Caco-2 (cell line): ENCODE results near the gene AUTS2. TPM values are rescaled to one million over a fixed set of nuclear protein-coding genes. Genes with fewer than 3 reads are reported as not detected.

Experiments used
- BruUV-seq: library from RNA; stranded (reverse); fragments of 400-500 nt; replicated peaks from 2 replicates; lab custom pipeline; 2021; lab: Mats Ljungman, UMichigan
- CTCF ChIA-PET: fragments of 300-600 bp; sonication (Branson Sonifier 250); formaldehyde crosslinking; loops from one replicate; lab custom pipeline; 2022; ENCODE audit warnings: antibody characterized with exemption; lab: Charles Lee
- POLR2A ChIA-PET: fragments of 300-600 bp; sonication (Branson Sonifier 250); formaldehyde crosslinking; loops from one replicate; lab custom pipeline; 2022; ENCODE audit warnings: antibody characterized with exemption; lab: Charles Lee
- DNase-seq, 2 experiments: peaks; one replicate each; pipeline versions ENCODE4 v3.0.0 to v3.0.0-alpha.2; 2020 to 2022
- H3K27me3 ChIP-seq: replicated peaks from 2 replicates; pipeline ENCODE4 v1.6.0; 2011; ENCODE audit warnings: low read length; ENCODE audit not compliant: control insufficient read depth, insufficient read depth
- H3K36me3 ChIP-seq: 2 replicates; pipeline ENCODE4 v1.5.1; 2011; ENCODE audit warnings: low read length; ENCODE audit not compliant: control insufficient read depth, insufficient read depth
- H3K4me1 ChIP-seq: fragments of 250-450 bp; sonication (Bioruptor Pico); 2 replicates; pipeline ENCODE4 v1.5.1; 2020; ENCODE audit warnings: mild to moderate bottlenecking
- H3K4me3 ChIP-seq: 2 replicates; pipeline ENCODE4 v1.5.1; 2011; ENCODE audit warnings: low read depth, mild to moderate bottlenecking, control low read depth, low read length
- H3K9me3 ChIP-seq: fragments of 250-450 bp; sonication (Bioruptor Pico); 2 replicates; pipeline ENCODE4 v1.5.1; 2020; ENCODE audit warnings: mild to moderate bottlenecking, moderate library complexity
- H3K27ac Mint-ChIP-seq: one replicate; pipeline ENCODE4 v1.8.0; 2022; ENCODE audit warnings: mixed read lengths; ENCODE audit not compliant: unreplicated experiment
- H3K27me3 Mint-ChIP-seq: one replicate; pipeline ENCODE4 v1.8.0; 2022; ENCODE audit warnings: mixed read lengths; ENCODE audit not compliant: insufficient read depth, unreplicated experiment
- H3K36me3 Mint-ChIP-seq: one replicate; pipeline ENCODE4 v1.8.0; 2022; ENCODE audit warnings: mild to moderate bottlenecking, mixed read lengths; ENCODE audit not compliant: insufficient read depth, unreplicated experiment
- H3K4me1 Mint-ChIP-seq: one replicate; pipeline ENCODE4 v1.8.0; 2022; ENCODE audit warnings: low read depth, mixed read lengths; ENCODE audit not compliant: unreplicated experiment
- H3K4me3 Mint-ChIP-seq: one replicate; pipeline ENCODE4 v1.8.0; 2022; ENCODE audit warnings: mild to moderate bottlenecking, moderate library complexity, mixed read lengths; ENCODE audit not compliant: unreplicated experiment
- H3K9me3 Mint-ChIP-seq: one replicate; pipeline ENCODE4 v1.8.0; 2022; ENCODE audit warnings: mixed read lengths; ENCODE audit not compliant: unreplicated experiment
- CTCF ChIP-seq, 2 experiments: fragments of 200-600 bp in 1 of 2; IDR thresholded peaks; 1 replicate in 1 of 2; 2 replicates in 1 of 2; pipeline versions ENCODE4 v1.5.1 to v1.8.0; 2011 to 2022; ENCODE audit warnings: antibody characterized with exemption in 1 of 2, control low read depth in 1 of 2, inconsistent platforms in 1 of 2, low read depth in 1 of 2, low read length in 1 of 2, mild to moderate bottlenecking in 1 of 2, moderate library complexity in 1 of 2; ENCODE audit not compliant: insufficient read depth in 1 of 2, severe bottlenecking in 1 of 2, unreplicated experiment in 1 of 2
- intact Hi-C: fragments of 100-400 bp; cut with micrococcal nuclease; formaldehyde crosslinking; loops from one replicate; pipeline ENCODE4 v1.10.0; 2022; ENCODE audit not compliant: unreplicated experiment
- total RNA-seq: library from RNA; stranded (reverse); gene quantifications from 2 replicates; pipeline ENCODE4 v1.2.3, GENCODE V29; 2022

The AUTS2 gene
- total RNA-seq, 1 experiment from 2014 or later: 37.1 TPM

- H3K36me3 ChIP-seq: no peaks in the 10 kb centered on the region
- peaks cover 1% of the 10 kb centered on the region; the same call in 1 of the 2 replicates for H3K9me3 ChIP-seq
- H3K4me1 Mint-ChIP-seq: no peaks in the 10 kb centered on the region
- CTCF ChIA-PET: no interaction called here
- TF ChIP-seq CTCF (IDR thresholded peaks at IDR 0.05; ENCODE audit: insufficient read depth in 1 of 2, low read depth in 1 of 2, low read length in 1 of 2, severe bottlenecking in 1 of 2, unreplicated experiment in 1 of 2): no peak
- POLR2A ChIA-PET: no interaction called here
- intact Hi-C loops: no loop called here
- no peaks in the 10 kb centered on the region for H3K9me3 Mint-ChIP-seq
- H3K4me3 ChIP-seq: no peak overlapping the region
- H3K27ac Mint-ChIP-seq: no peak overlapping the region
- no peaks in the 10 kb centered on the region for H3K27me3 ChIP-seq
- no peak for DNase-seq
- no peaks in the 10 kb centered on the region for H3K36me3 Mint-ChIP-seq
- no peak overlapping the region for H3K4me3 Mint-ChIP-seq
- no TSS peak for BruUV-seq
- H3K27me3 Mint-ChIP-seq: peaks cover 6% of the 10 kb centered on the region
- H3K4me1 ChIP-seq: no peaks in the 10 kb centered on the region
These were observed 784.9 kb downstream of the AUTS2 start for GRCh38 chr7:70383066-70383782.

GRCh38 chr7:70384024-70384423, 785.7 kb downstream of the AUTS2 start:
- H3K4me1 Mint-ChIP-seq: no peaks in the 10 kb centered on the region
- H3K4me3 Mint-ChIP-seq: no peak overlapping the region
- Histone ChIP-seq H3K36me3 (no peaks in the 10 kb centered on the region), H3K9me3 (no peaks in the 10 kb centered on the region), H3K27me3 (no peaks in the 10 kb centered on the region), H3K4me3 (no peak overlapping the region), H3K4me1 (no peaks in the 10 kb centered on the region)
- TF ChIP-seq CTCF (IDR thresholded peaks at IDR 0.05; ENCODE audit: insufficient read depth in 1 of 2, low read depth in 1 of 2, low read length in 1 of 2, severe bottlenecking in 1 of 2, unreplicated experiment in 1 of 2): no peak
- H3K27ac Mint-ChIP-seq: no peak overlapping the region
- no peaks in the 10 kb centered on the region for H3K9me3 Mint-ChIP-seq
- ChIA-PET POLR2A (no interaction called here), CTCF (no interaction called here)
- H3K27me3 Mint-ChIP-seq: peaks cover 6% of the 10 kb centered on the region
- H3K36me3 Mint-ChIP-seq: no peaks in the 10 kb centered on the region
- no peak for DNase-seq
- BruUV-seq: no TSS peak
- intact Hi-C loops: no loop called here

- no peak overlapping the region for H3K27ac Mint-ChIP-seq
- no peaks in the 10 kb centered on the region for H3K4me1 Mint-ChIP-seq
- DNase-seq: no peak
- no peak for TF ChIP-seq CTCF (IDR thresholded peaks at IDR 0.05; ENCODE audit: insufficient read depth in 1 of 2, low read depth in 1 of 2, low read length in 1 of 2, severe bottlenecking in 1 of 2, unreplicated experiment in 1 of 2)
- BruUV-seq: no TSS peak
- H3K4me3 Mint-ChIP-seq: no peak overlapping the region
- peaks cover 6% of the 10 kb centered on the region for H3K27me3 Mint-ChIP-seq
- no peaks in the 10 kb centered on the region for H3K9me3 Mint-ChIP-seq
- CTCF ChIA-PET: no interaction called here
- Histone ChIP-seq H3K9me3 (no peaks in the 10 kb centered on the region), H3K4me1 (no peaks in the 10 kb centered on the region), H3K27me3 (no peaks in the 10 kb centered on the region), H3K4me3 (no peak overlapping the region), H3K36me3 (no peaks in the 10 kb centered on the region)
- POLR2A ChIA-PET: no interaction called here
- intact Hi-C loops: no loop called here
- no peaks in the 10 kb centered on the region for H3K36me3 Mint-ChIP-seq
These were observed 786.6 kb downstream of the AUTS2 start for GRCh38 chr7:70384891-70385290.
